ENCODE results near the gene NANS. TPM values are rescaled to one million over a fixed set of nuclear protein-coding genes. Genes with fewer than 3 reads are reported as not detected.

NANS gene, protein sequence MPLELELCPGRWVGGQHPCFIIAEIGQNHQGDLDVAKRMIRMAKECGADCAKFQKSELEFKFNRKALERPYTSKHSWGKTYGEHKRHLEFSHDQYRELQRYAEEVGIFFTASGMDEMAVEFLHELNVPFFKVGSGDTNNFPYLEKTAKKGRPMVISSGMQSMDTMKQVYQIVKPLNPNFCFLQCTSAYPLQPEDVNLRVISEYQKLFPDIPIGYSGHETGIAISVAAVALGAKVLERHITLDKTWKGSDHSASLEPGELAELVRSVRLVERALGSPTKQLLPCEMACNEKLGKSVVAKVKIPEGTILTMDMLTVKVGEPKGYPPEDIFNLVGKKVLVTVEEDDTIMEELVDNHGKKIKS
- 64.0 and 67.3 TPM in 2 replicates for total RNA-seq (2021; fragmentation: NEBNext Ultra II Directional; extraction: Animal tissue kit (Norgen Biotek cat#: 25700))
- polyA plus RNA-seq (2011; rRNA removed): 56.5 and 63.7 TPM in 2 replicates
- 74.6 TPM for polyA plus RNA-seq (2011; cell fraction: cytosol; rRNA removed)
- polyA plus RNA-seq (2011; cell fraction: nucleus; rRNA removed): 39.6 TPM
- polyA plus RNA-seq (2012, experiment 1 of 2): 77.1 to 80.1 TPM (median 78.4 TPM) in 4 replicates
- polyA plus RNA-seq (2012, experiment 2 of 2): 56.3 TPM
- 58.8 TPM for polyA plus RNA-seq (2013, experiment 1 of 2)
- polyA plus RNA-seq (2013, experiment 2 of 2): 60.7 TPM
- polyA minus RNA-seq (2011; rRNA and poly(A)+ RNA removed): 38.2 and 39.1 TPM in 2 replicates
- polyA minus RNA-seq (2011; cell fraction: cytosol; rRNA and poly(A)+ RNA removed): 27.5 TPM
- polyA minus RNA-seq (2011; cell fraction: nucleus; rRNA and poly(A)+ RNA removed): 19.4 TPM
- long read RNA-seq, experiment 1, transcript NANS-201 (6 exons, 1,170 nt): major isoform, 54 of 70 reads
- long read RNA-seq, experiment 1, partial matches to known transcripts: 12 of 70 reads
- long read RNA-seq, experiment 1, other reads (novel, unspliced or antisense): 4 of 70 reads
- long read RNA-seq, experiment 2, transcript NANS-201 (6 exons, 1,170 nt): major isoform, 184 of 193 reads
- long read RNA-seq, experiment 2, partial matches to known transcripts: 1 of 193 reads
- long read RNA-seq, experiment 2, other reads (novel, unspliced or antisense): 8 of 193 reads

DNA sequence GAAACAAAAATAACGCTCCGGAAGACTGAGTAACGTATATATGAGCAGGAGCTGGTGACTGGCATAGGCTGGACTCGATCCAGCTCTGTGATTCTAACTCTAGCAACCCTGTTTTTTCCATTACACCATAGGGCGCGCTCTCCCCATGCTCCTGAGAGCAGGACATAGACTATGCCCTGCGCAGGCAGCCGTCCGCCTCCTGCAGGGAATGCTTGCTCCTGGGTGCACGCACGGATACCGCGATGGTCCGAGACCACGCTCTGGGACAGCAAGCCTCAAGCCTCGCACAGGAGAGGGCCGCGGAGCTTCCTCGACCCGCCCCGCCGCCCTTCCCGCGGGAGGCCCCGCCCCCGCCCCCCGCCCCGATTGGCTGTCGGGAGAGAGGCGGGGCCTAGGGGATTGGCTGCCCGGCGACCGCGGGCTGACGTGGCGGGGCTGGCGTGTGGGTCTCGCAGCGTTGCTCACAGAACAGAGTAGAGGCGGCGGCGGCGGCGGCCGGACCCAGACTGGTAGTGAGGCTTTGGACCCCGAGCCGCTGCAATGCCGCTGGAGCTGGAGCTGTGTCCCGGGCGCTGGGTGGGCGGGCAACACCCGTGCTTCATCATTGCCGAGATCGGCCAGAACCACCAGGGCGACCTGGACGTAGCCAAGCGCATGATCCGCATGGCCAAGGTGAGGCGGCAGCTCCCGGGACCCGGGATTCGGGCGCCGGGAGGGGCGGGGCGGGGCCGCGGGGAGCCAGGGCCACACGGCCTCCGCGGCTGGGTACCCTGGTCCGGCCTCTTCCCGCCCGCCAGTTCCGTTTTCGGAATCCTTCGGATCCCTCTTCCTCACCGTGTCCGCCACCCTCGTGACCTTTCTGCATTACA, at the start of gene NANS:
TSS of gene NANS (plus strand) at position 464 of the 869 bp plus-strand sequence. CDS start at position 541, 77 bp downstream.
- H3K9ac ChIP-seq (replicated peaks in 1 of 4; ENCODE audit: extremely low read depth in 1 of 4, low read depth in 3 of 4, low read length in 3 of 4): peak within 1 kb of the TSS in 3 of 4 experiments; percentile 65 to 84 (median 75); a peak in 6 of 7 replicates
- TF ChIP-seq NRF1 (IDR thresholded peaks at IDR 0.05; ENCODE audit: low read depth, low read length) (peak; percentile 35), TAF7 (optimal IDR thresholded peaks at IDR 0.05; ENCODE audit: borderline replicate concordance, low read depth, low read length) (peak; percentile 68), NANOG (IDR thresholded peaks at IDR 0.05; ENCODE audit: insufficient read depth, low read depth, low read length, poor library complexity, severe bottlenecking) (no peak), POLR2AphosphoS5 (IDR thresholded peaks at IDR 0.05; ENCODE audit: low read depth, low read length) (peak; percentile 68), ASH2L (IDR thresholded peaks at IDR 0.05; ENCODE audit: low read length) (peak; percentile 32)

More for the DNA sequence above, at the start of gene NANS:
- H3K23me2 ChIP-seq (ENCODE audit: low read depth, low read length): no peaks in the 10 kb centered on the region; the same call in 1 of the 2 replicates
- H3K27ac ChIP-seq (ENCODE audit: low read depth, low read length): peak within 1 kb of the TSS; percentile 76; the same call in 1 of the 2 replicates
- H3K23ac ChIP-seq (ENCODE audit: insufficient read length): no peak within 1 kb of the TSS
- no peak within 1 kb of the TSS for H2AK5ac ChIP-seq (ENCODE audit: low read depth, low read length)
- H2BK12ac ChIP-seq (ENCODE audit: low read depth, low read length): no peak within 1 kb of the TSS
- peaks cover 7% of the 10 kb centered on the region; the same call in 1 of the 2 replicates for H3K79me1 ChIP-seq (ENCODE audit: low read depth, low read length)
- peak within 1 kb of the TSS; percentile 87 for H3K4ac ChIP-seq (replicated peaks; ENCODE audit: insufficient read length, low read depth, low read length)
- no peak within 1 kb of the TSS for H2BK20ac ChIP-seq (ENCODE audit: low read length)
- no peak within 1 kb of the TSS for H3K14ac ChIP-seq (ENCODE audit: insufficient read length)
- FAIRE-seq (no peak), DNase-seq (ENCODE audit: low read depth in 1 of 2, low spot score in 2 of 2) (peak; percentile 73 to 92)
- H4K8ac ChIP-seq (ENCODE audit: extremely low read depth, insufficient read depth, low read length): peak within 1 kb of the TSS; percentile 89; the same call in 1 of the 2 replicates
- peak within 1 kb of the TSS; percentile 87 for H2AFZ ChIP-seq (ENCODE audit: low read length)
- H2BK15ac ChIP-seq (ENCODE audit: low read length): no peak within 1 kb of the TSS
- ChIA-PET CTCF (ENCODE audit: partially characterized antibody) (interaction anchor here (1.0 to 1.5 kb wide), 4 partner anchors 9 to 51 kb away, joined by 3 to 4 read pairs (median 3); no protein-coding TSS in a partner anchor), POLR2A (ENCODE audit: partially characterized antibody) (interaction anchor here (0.7 to 2.0 kb wide), 14 partner anchors 9 to 165 kb away, joined by 3 to 7 read pairs (median 4); partner anchors contain the start of genes ANP32B, CORO2A and TRMO)
- H3K79me2 ChIP-seq (ENCODE audit: control insufficient read depth in 1 of 2, insufficient read depth in 2 of 2, low read length in 2 of 2): peaks cover 0 to 4% of the 10 kb centered on the region in 2 experiments; a peak in 1 of 4 replicates
- peaks cover 0 to 3% (median 0%) of the 10 kb centered on the region in 4 experiments; a peak in 2 of 7 replicates for H3K27me3 ChIP-seq (replicated peaks in 1 of 4; ENCODE audit: control insufficient read depth in 3 of 4, extremely low read depth in 1 of 4, insufficient read depth in 3 of 4, low read length in 3 of 4)
- H3K36me3 ChIP-seq (ENCODE audit: control insufficient read depth in 2 of 4, insufficient read depth in 4 of 4, low read length in 3 of 4): peaks cover 0 to 3% (median 1%) of the 10 kb centered on the region in 4 experiments; a peak in 3 of 8 replicates
- H3K9me3 ChIP-seq (ENCODE audit: insufficient read depth in 2 of 2, low read depth in 1 of 2, low read length in 1 of 2): 0 out of 4 replicates have a peak, but pooled peaks cover 0 to 5% of the 10 kb centered on the region in 2 experiments
- H3K4me1 ChIP-seq (replicated peaks in 1 of 4; ENCODE audit: control insufficient read depth in 3 of 4, insufficient read depth in 4 of 4, low read length in 3 of 4): peaks cover 0 to 4% (median 2%) of the 10 kb centered on the region in 4 experiments; a peak in 1 of 7 replicates
- H3K4me3 ChIP-seq (ENCODE audit: extremely low read depth in 1 of 4, insufficient read depth in 2 of 4, low read depth in 3 of 4, low read length in 4 of 4): peak within 1 kb of the TSS; percentile 57 to 94 (median 83)
- peaks cover 2 to 5% of the 10 kb centered on the region in 2 experiments for H4K20me1 ChIP-seq (replicated peaks in 1 of 2; ENCODE audit: control insufficient read depth in 1 of 2, insufficient read depth in 2 of 2, low read length in 2 of 2)
- H2BK5ac ChIP-seq (ENCODE audit: low read depth, low read length): peak within 1 kb of the TSS; percentile 66; the same call in 1 of the 2 replicates
- peak within 1 kb of the TSS; percentile 76 for H4K91ac ChIP-seq (replicated peaks; ENCODE audit: insufficient read length, low read length)
- WGBS, 2 experiments (ENCODE audit: extremely low coverage in 1 of 2, insufficient coverage in 1 of 2, insufficient read length in 1 of 2, insufficient replicate concordance in 2 of 2, low coverage in 1 of 2, low lambda C conversion rate in 2 of 2, missing lambda C conversion rate in 1 of 2): 3% methylated on average over 36 of the region's 80 CpGs; no CpG with 5 or more reads in 1 of the 2 experiments
- H3K4me2 ChIP-seq (ENCODE audit: insufficient read depth in 1 of 2, low read depth in 2 of 2, low read length in 2 of 2): peak within 1 kb of the TSS; percentile 75 to 89
- no peak within 1 kb of the TSS for H3K56ac ChIP-seq (replicated peaks; ENCODE audit: insufficient read length, low read depth, low read length)
- peak within 1 kb of the TSS; percentile 75 for H4K5ac ChIP-seq (ENCODE audit: insufficient read length, low read depth, low read length)
- H2BK120ac ChIP-seq (replicated peaks; ENCODE audit: low read depth, low read length): no peak within 1 kb of the TSS
- H3K18ac ChIP-seq (ENCODE audit: extremely low read depth, low read length): peak within 1 kb of the TSS; percentile 94
